ENCODE results near the gene NALCN.

DNA sequence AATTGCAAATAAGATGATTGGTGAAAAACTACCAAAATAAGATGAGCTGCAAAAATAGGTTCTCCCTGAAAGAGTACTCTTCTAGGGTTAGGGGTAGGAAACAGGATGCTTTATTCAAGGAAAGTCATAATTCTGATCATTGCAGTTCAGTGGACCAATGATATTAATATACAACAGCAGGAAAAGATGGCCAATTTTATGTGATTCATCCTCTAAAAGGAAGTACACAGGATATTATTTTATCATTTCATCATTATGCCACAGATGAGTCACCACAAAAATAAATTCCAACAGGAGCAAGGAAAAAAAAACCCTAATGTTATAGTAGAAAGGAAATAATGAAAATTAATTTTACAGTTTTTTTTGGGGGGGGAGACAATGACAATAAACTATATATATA, 205.0 kb downstream of the NALCN start:
- TF ChIP-seq, protein P1, sequence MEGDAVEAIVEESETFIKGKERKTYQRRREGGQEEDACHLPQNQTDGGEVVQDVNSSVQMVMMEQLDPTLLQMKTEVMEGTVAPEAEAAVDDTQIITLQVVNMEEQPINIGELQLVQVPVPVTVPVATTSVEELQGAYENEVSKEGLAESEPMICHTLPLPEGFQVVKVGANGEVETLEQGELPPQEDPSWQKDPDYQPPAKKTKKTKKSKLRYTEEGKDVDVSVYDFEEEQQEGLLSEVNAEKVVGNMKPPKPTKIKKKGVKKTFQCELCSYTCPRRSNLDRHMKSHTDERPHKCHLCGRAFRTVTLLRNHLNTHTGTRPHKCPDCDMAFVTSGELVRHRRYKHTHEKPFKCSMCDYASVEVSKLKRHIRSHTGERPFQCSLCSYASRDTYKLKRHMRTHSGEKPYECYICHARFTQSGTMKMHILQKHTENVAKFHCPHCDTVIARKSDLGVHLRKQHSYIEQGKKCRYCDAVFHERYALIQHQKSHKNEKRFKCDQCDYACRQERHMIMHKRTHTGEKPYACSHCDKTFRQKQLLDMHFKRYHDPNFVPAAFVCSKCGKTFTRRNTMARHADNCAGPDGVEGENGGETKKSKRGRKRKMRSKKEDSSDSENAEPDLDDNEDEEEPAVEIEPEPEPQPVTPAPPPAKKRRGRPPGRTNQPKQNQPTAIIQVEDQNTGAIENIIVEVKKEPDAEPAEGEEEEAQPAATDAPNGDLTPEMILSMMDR (IDR thresholded peaks at IDR 0.05): no peak
- TF ChIP-seq POLR2A (IDR thresholded peaks at IDR 0.05): no peak

All from adrenal gland (tissue), 5 donors.